Adrenal gland (tissue), 12 donors: Measurements from ENCODE around the gene LSAMP. TPM values are rescaled to one million over a fixed set of nuclear protein-coding genes. Genes with fewer than 3 reads are reported as not detected.
A peak's percentile ranks its signal among the peaks of the same experiment; 100 is the strongest.

Experiments
- DNase-seq, 7 donors: peaks; one replicate each; pipeline ENCODE4 v3.0.0-alpha.2; 2019 to 2020
- H3K27ac ChIP-seq, 5 donors: fragments of 200-600 bp; sonication (generic) in 4 of 5; 1 replicate in 3 of 5; 2 replicates in 2 of 5; pipeline versions ENCODE4 v1.5.1 to v1.8.0; 2016 to 2020; ENCODE audit warnings: mild to moderate bottlenecking in 1 of 5
- H3K27me3 ChIP-seq: fragments of 200-600 bp; 2 replicates; pipeline ENCODE4 v1.8.0; 2021
- H3K36me3 ChIP-seq, 2 donors: fragments of 200-600 bp; replicated peaks in 1 of 2; 1 replicate in 1 of 2; 2 replicates in 1 of 2; pipeline versions ENCODE4 v1.5.1 to v1.8.0; 2018 to 2022
- H3K4me1 ChIP-seq, 2 donors: fragments of 200-600 bp; replicated peaks in 1 of 2; 1 replicate in 1 of 2; 2 replicates in 1 of 2; pipeline versions ENCODE4 v1.5.1 to v1.8.0; 2018 to 2021
- H3K4me3 ChIP-seq, 4 donors: fragments of 200-600 bp; sonication (generic) in 3 of 4; one replicate each; pipeline ENCODE4 v1.5.1; 2016 to 2018
- H3K9me3 ChIP-seq, 3 donors: fragments of 200-600 bp; sonication (generic) in 1 of 3; replicated peaks in 1 of 3; 1 replicate in 2 of 3; 2 replicates in 1 of 3; pipeline versions ENCODE4 v1.5.1 to v1.8.0; 2016 to 2021
- CTCF ChIP-seq, 6 experiments: fragments of 450-650 bp in 4 of 6; fragments of 200-600 bp in 2 of 6; sonication (generic) in 1 of 6; IDR thresholded peaks; 1 replicate in 5 of 6; 2 replicates in 1 of 6; pipeline versions ENCODE4 v1.5.1 to v1.8.0; 2016 to 2021; ENCODE audit warnings: antibody characterized with exemption in 6 of 6, mild to moderate bottlenecking in 2 of 6, moderate library complexity in 1 of 6
- POLR2A ChIP-seq, 2 donors: fragments of 450-650 bp; IDR thresholded peaks; one replicate each; pipeline ENCODE4 v1.6.1; 2017; ENCODE audit warnings: antibody characterized with exemption in 2 of 2, mild to moderate bottlenecking in 2 of 2, moderate library complexity in 1 of 2
- WGBS, 4 donors: extraction: QIAGEN DNeasy Blood & Tissue Kit in 2 of 4; methylation state at CpG; one replicate each; pipeline versions ENCODE4 v1.1.5 to v1.1.7; 2013 to 2017; 5-methylcytosine and 5-hydroxymethylcytosine counted together
- intact Hi-C, 2 donors: fragments of 100-400 bp; cut with DNase I; formaldehyde crosslinking; loops; one replicate each; pipeline versions ENCODE4 v1.14.1 to v1.15.0; 2022 to 2023
- polyA plus RNA-seq, 3 donors: library from polyadenylated mRNA; stranded (reverse); fragments of 200-250 nt in 2 of 3; fragments of 350-450 nt in 1 of 3; fragmentation: Illumina TruSeq in 1 of 3; extraction: RNeasy Lipid Tissue Mini Kit (QIAGEN cat#74804) in 1 of 3; gene quantifications; one replicate each; pipeline ENCODE4 v1.2.3, GENCODE V29; 2013 to 2014
- total RNA-seq, 9 donors: library from RNA; depleted of rRNA in 4 of 9; stranded (reverse); fragments of >200 nt in 4 of 9; fragments of 120-200 nt in 1 of 9; fragmentation: NEBNext Ultra II Directional in 1 of 9; extraction: Animal tissue kit (Norgen Biotek cat#: 25700) in 1 of 9; gene quantifications; one replicate each; pipeline versions ENCODE4 v1.1.0 to v1.2.4, GENCODE V29; 2013 to 2023
- donor health status: healthy with polysubstance abuse.
- donor health status: Bipolar disorder and iron deficiency.
- donor health status: DM: yes; HTN: yes; CAD: no.
- donor health status: DM: no; HTN: no; CAD: no.
- donor health status: DM: no; HTN: no; CAD: no.
- donor health status: DM: yes; HTN: yes; CAD: no.

LSAMP gene
- total and polyA plus RNA-seq, 12 donors = 5.8 to 53.5 (median 24.3) TPM

DNA sequence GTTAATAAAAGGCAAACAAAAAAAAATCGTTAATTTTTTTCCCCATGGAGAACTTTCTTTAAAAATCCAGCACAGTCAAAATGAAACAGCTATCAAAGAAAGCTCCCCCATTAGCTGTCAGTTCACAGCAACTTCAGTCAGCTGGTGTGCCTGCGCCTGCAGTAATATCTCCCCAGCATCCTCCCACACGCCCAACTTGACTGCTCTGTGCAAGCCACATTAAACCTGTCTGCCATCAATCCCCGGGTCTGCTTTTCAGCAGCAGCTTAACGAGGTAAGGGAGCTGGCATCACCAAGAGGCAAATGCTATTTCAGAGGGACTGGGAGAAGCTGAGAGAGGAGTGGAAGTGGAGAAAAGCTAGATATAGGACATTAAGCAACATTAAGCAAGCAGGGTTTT lies 484.5 kb downstream of the LSAMP start:
- TF ChIP-seq POLR2A (IDR thresholded peaks at IDR 0.05) = no peak
- no peak for TF ChIP-seq CTCF (IDR thresholded peaks at IDR 0.05)
- peak in 2 of 7 donors; percentile 22 to 83 for DNase-seq
- Histone ChIP-seq H3K36me3 (no peaks in the 10 kb centered on the region), H3K4me3 (no peak overlapping the region), H3K27ac (no peak overlapping the region), H3K9me3 (no peaks in the 10 kb centered on the region), H3K4me1 (no peaks in the 10 kb centered on the region), H3K27me3 (no peaks in the 10 kb centered on the region)
- intact Hi-C loops = no loop called here
- WGBS, 4 donors = 70 to 82% (median 73%) methylated on average over 5 of the region's 5 CpGs

- Histone ChIP-seq H3K4me1 (no peaks in the 10 kb centered on the region), H3K4me3 (no peak overlapping the region), H3K9me3 (no peaks in the 10 kb centered on the region), H3K27me3 (no peaks in the 10 kb centered on the region), H3K36me3 (no peaks in the 10 kb centered on the region), H3K27ac (no peak overlapping the region)
- no peak for TF ChIP-seq POLR2A (IDR thresholded peaks at IDR 0.05)
- no peak for DNase-seq
- WGBS, 4 donors = 88 to 96% (median 91%) methylated on average over 5 of the region's 5 CpGs
- intact Hi-C loops = no loop called here
These were observed 486.8 kb downstream of the LSAMP start for GRCh38 chr3:115958526-115958925.

GRCh38 chr3:115947325-115947724 lies 498.0 kb downstream of the LSAMP start:
- H3K36me3 ChIP-seq = no peaks in the 10 kb centered on the region
- DNase-seq = no peak
- 69 to 79% (median 76%) methylated on average over 2 of the region's 2 CpGs for WGBS, 4 donors
- no peaks in the 10 kb centered on the region for H3K27me3 ChIP-seq
- no peaks in the 10 kb centered on the region for H3K4me1 ChIP-seq
- no peak overlapping the region for H3K27ac ChIP-seq
- no peaks in the 10 kb centered on the region for H3K9me3 ChIP-seq
- no peak overlapping the region for H3K4me3 ChIP-seq
- no peak for TF ChIP-seq CTCF (IDR thresholded peaks at IDR 0.05)
- TF ChIP-seq POLR2A (IDR thresholded peaks at IDR 0.05) = no peak
- intact Hi-C loops = no loop called here

DNA sequence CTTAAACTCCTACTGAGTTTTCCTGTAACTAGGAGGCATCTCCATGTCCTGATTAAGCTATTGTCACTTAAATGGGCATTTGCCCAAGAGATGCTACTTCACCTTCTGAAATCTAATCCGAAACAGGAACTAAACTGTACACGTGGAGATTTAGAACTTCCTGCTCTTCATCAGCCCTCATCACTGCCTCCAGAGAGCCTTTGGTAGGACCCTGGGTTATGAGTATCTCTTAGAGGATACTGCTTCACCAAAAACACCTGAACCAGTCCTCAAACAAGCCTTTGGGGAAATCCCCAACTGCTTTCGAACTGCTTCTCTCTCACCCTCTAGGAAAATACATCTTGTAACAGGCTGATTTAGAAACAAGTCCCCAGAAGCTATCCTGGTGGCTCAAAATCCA lies 501.7 kb downstream of the LSAMP start:
- no peaks in the 10 kb centered on the region for H3K4me1 ChIP-seq
- H3K9me3 ChIP-seq = no peaks in the 10 kb centered on the region
- TF ChIP-seq CTCF (IDR thresholded peaks at IDR 0.05) = no peak
- no peak for TF ChIP-seq POLR2A (IDR thresholded peaks at IDR 0.05)
- 62 to 73% (median 67%) methylated on average over 3 of the region's 3 CpGs for WGBS, 4 donors
- H3K27ac ChIP-seq = no peak overlapping the region
- intact Hi-C loops = no loop called here
- no peak overlapping the region for H3K4me3 ChIP-seq
- DNase-seq = no peak
- no peaks in the 10 kb centered on the region for H3K36me3 ChIP-seq
- H3K27me3 ChIP-seq = no peaks in the 10 kb centered on the region

DNA sequence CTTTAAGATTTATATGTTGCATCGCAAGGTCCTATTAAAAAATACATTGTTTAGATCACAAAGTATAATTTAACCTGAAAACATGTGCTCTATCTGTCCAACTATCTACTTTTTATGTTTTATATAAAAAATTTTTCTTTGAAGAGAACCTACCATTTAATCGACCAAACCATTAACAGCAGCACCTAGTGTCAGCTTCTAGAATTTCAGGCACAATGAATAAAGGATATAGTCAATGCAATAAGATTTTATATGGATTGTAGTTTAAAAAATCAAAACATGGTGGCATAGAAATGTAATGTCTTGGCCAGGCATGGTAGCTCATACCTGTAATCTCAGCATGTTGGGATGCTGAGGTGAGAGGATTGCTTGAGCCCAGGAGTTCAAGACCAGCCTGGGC lies 508.2 kb downstream of the LSAMP start:
- Histone ChIP-seq H3K36me3 (no peaks in the 10 kb centered on the region), H3K4me1 (no peaks in the 10 kb centered on the region), H3K27me3 (no peaks in the 10 kb centered on the region), H3K9me3 (no peaks in the 10 kb centered on the region), H3K27ac (no peak overlapping the region), H3K4me3 (no peak overlapping the region)
- TF ChIP-seq CTCF (IDR thresholded peaks at IDR 0.05) = peak in 3 of 6 experiments; percentile 6 to 32 (median 17)
- no peak for TF ChIP-seq POLR2A (IDR thresholded peaks at IDR 0.05)
- no peak for DNase-seq
- 84 to 93% (median 88%) methylated on average over 2 of the region's 2 CpGs for WGBS, 4 donors
- intact Hi-C loops = no loop called here
